DND-41 (cell line): ENCODE data around the gene ARL2.

Experiments
- ATAC-seq: fragments of 200-7000 bp; cut with Tn5 transposase; 3 replicates; pipeline ENCODE4 v1.9.1; 2021; ENCODE audit warnings: low read depth; ENCODE audit not compliant: insufficient read depth
- DNase-seq: peaks from one replicate; pipeline ENCODE4 v3.0.0-alpha.2; 2020
- H2AFZ ChIP-seq: 2 replicates; pipeline ENCODE4 v1.6.0; 2012; ENCODE audit warnings: low read depth, low read length
- H3K27ac ChIP-seq: 2 replicates; pipeline ENCODE4 v1.5.1; 2012; ENCODE audit warnings: low read length, inconsistent platforms
- H3K27me3 ChIP-seq: fragments of 200-600 bp; sonication (generic); 2 replicates; pipeline ENCODE4 v1.6.0; 2012; ENCODE audit warnings: low read length, mild to moderate bottlenecking, inconsistent platforms; ENCODE audit not compliant: insufficient read depth, poor library complexity
- H3K36me3 ChIP-seq: 2 replicates; pipeline ENCODE4 v1.5.1; 2012; ENCODE audit warnings: low read length, inconsistent platforms; ENCODE audit not compliant: insufficient read depth
- H3K4me1 ChIP-seq: 2 replicates; pipeline ENCODE4 v1.5.1; 2012; ENCODE audit warnings: mild to moderate bottlenecking, low read length; ENCODE audit not compliant: insufficient read depth
- H3K4me2 ChIP-seq: 2 replicates; pipeline ENCODE4 v1.6.0; 2012; ENCODE audit warnings: mild to moderate bottlenecking, moderate library complexity, low read length, inconsistent platforms; ENCODE audit not compliant: insufficient read depth
- H3K4me3 ChIP-seq, 2 experiments: fragments of 200-600 bp in 1 of 2; shearing (Covaris generic) in 1 of 2; 2 replicates each; pipeline ENCODE4 v1.5.1; 2012 to 2016; ENCODE audit warnings: inconsistent platforms in 2 of 2, low read length in 2 of 2, mild to moderate bottlenecking in 2 of 2, low read depth in 1 of 2, moderate library complexity in 1 of 2
- H3K79me2 ChIP-seq: 2 replicates; pipeline ENCODE4 v1.6.0; 2012; ENCODE audit warnings: low read length, inconsistent platforms; ENCODE audit not compliant: insufficient read depth
- H3K9ac ChIP-seq: 2 replicates; pipeline ENCODE4 v1.6.0; 2012; ENCODE audit warnings: low read depth, mild to moderate bottlenecking, inconsistent platforms, low read length, moderate library complexity
- H3K9me3 ChIP-seq: 2 replicates; pipeline ENCODE4 v1.5.1; 2012; ENCODE audit warnings: low read length, moderate library complexity, mild to moderate bottlenecking, inconsistent platforms; ENCODE audit not compliant: insufficient read depth, severe bottlenecking
- H4K20me1 ChIP-seq: 2 replicates; pipeline ENCODE4 v1.6.0; 2012; ENCODE audit warnings: low read length; ENCODE audit not compliant: insufficient read depth
- CTCF ChIP-seq: IDR thresholded peaks from 2 replicates; pipeline ENCODE4 v1.5.1; 2012; ENCODE audit warnings: borderline replicate concordance, low read length, moderate library complexity, mild to moderate bottlenecking; ENCODE audit not compliant: poor library complexity, severe bottlenecking; ENCODE audit errors: extremely low read depth
- EZH2 ChIP-seq: IDR thresholded peaks from 3 replicates; pipeline ENCODE4 v1.6.1; 2012; ENCODE audit warnings: borderline replicate concordance, low read depth, mild to moderate bottlenecking, moderate library complexity, low read length, inconsistent platforms; ENCODE audit not compliant: severe bottlenecking

The ARL2 gene

GRCh38 chr11:65034423-65034822, 20.5 kb downstream of the ARL2 start:
- Histone ChIP-seq H4K20me1 (no peaks in the 10 kb centered on the region), H3K79me2 (no peaks in the 10 kb centered on the region), H3K4me2 (no peak overlapping the region), H3K9ac (no peak overlapping the region), H2AFZ (no peak overlapping the region), H3K27ac (no peak overlapping the region), H3K9me3 (no peaks in the 10 kb centered on the region), H3K4me1 (peaks cover 2% of the 10 kb centered on the region), H3K36me3 (peaks cover 48% of the 10 kb centered on the region), H3K4me3 (no peak overlapping the region), H3K27me3 (no peaks in the 10 kb centered on the region)
- TF ChIP-seq CTCF: no peak
- no peak for DNase-seq
- ATAC-seq: no peak

GRCh38 chr11:65035579-65035978, 21.6 kb downstream of the ARL2 start:
- Histone ChIP-seq H3K4me2 (no peak overlapping the region), H3K36me3 (peaks cover 48% of the 10 kb centered on the region), H3K27me3 (no peaks in the 10 kb centered on the region), H4K20me1 (no peaks in the 10 kb centered on the region), H3K4me1 (peaks cover 14% of the 10 kb centered on the region), H3K4me3 (no peak overlapping the region), H3K9me3 (no peaks in the 10 kb centered on the region), H3K9ac (no peak overlapping the region), H2AFZ (no peak overlapping the region), H3K27ac (no peak overlapping the region), H3K79me2 (no peaks in the 10 kb centered on the region)
- ATAC-seq: no peak
- TF ChIP-seq CTCF (no peak), EZH2 (no peak)
- DNase-seq: no peak

- Histone ChIP-seq H3K79me2 (peaks cover 9% of the 10 kb centered on the region), H3K36me3 (peaks cover 46% of the 10 kb centered on the region), H3K9me3 (no peaks in the 10 kb centered on the region), H3K9ac (no peak overlapping the region; the same call in 1 of the 2 replicates), H3K27me3 (no peaks in the 10 kb centered on the region), H4K20me1 (0 out of 2 replicates have a peak, but pooled peaks cover 2% of the 10 kb centered on the region), H3K4me3 (no peak overlapping the region), H2AFZ (no peak overlapping the region), H3K4me1 (peaks cover 17% of the 10 kb centered on the region), H3K27ac (no peak overlapping the region), H3K4me2 (no peak overlapping the region)
- DNase-seq (no peak), ATAC-seq (no peak)
- no peak for TF ChIP-seq EZH2
- TF ChIP-seq CTCF: no peak
Measured at GRCh38 chr11:65036931-65037330, 23.0 kb downstream of the ARL2 start.

- DNase-seq (no peak), ATAC-seq (no peak)
- Histone ChIP-seq H3K27ac (peak overlapping the region; percentile 89), H3K4me2 (peak overlapping the region; percentile 93), H3K9ac (peak overlapping the region; percentile 91), H4K20me1 (peaks cover 23% of the 10 kb centered on the region), H3K9me3 (no peaks in the 10 kb centered on the region), H2AFZ (peak overlapping the region; percentile 81), H3K79me2 (peaks cover 42% of the 10 kb centered on the region), H3K36me3 (peaks cover 50% of the 10 kb centered on the region), H3K4me3 (peak overlapping the region; percentile 74 to 95; a peak in 3 of 4 replicates), H3K27me3 (no peaks in the 10 kb centered on the region), H3K4me1 (peaks cover 44% of the 10 kb centered on the region)
- TF ChIP-seq CTCF: no peak
- TF ChIP-seq EZH2: no peak
Measured at GRCh38 chr11:65040520-65040846, 26.5 kb downstream of the ARL2 start.
